Fibroblast of lung (primary cell): Measurements from ENCODE around the gene UPF3A.

ENCODE experiments used
- EZH2 ChIP-seq: IDR thresholded peaks from 2 replicates; pipeline ENCODE4 v1.5.1; 2012; ENCODE audit warnings: low read length, control low read depth, mild to moderate bottlenecking; ENCODE audit errors: missing control alignments
- TF ChIP-seq, protein P1 (sequence below), 2 donors: IDR thresholded peaks in 1 of 2; conservative IDR thresholded peaks in 1 of 2; 1 replicate in 1 of 2; 2 replicates in 1 of 2; pipeline ENCODE4 v1.5.1; 2011 to 2012; ENCODE audit warnings: low read length in 2 of 2, control low read depth in 1 of 2, inconsistent platforms in 1 of 2, low read depth in 1 of 2, mild to moderate bottlenecking in 1 of 2

DNA sequence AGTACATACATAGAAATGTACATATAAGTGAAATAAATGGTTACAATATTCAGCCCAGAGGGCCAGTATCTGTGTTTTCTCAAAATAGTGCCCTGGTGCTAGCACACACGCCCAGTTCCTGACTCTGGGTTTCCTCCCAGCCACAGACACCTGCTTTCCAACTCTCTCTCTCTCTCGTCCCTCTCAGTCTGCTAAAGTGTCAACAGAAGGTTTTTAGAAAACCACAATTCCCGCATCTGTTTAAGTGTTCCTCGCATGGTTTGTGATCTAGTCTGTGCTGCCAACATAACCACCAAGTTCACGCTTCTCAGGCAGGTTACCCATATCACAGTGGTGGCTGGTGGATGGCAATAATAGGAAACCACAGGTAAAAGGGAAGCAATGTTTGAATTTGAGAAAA, 17.8 kb upstream of the UPF3A start:
- TF ChIP-seq, protein P1, sequence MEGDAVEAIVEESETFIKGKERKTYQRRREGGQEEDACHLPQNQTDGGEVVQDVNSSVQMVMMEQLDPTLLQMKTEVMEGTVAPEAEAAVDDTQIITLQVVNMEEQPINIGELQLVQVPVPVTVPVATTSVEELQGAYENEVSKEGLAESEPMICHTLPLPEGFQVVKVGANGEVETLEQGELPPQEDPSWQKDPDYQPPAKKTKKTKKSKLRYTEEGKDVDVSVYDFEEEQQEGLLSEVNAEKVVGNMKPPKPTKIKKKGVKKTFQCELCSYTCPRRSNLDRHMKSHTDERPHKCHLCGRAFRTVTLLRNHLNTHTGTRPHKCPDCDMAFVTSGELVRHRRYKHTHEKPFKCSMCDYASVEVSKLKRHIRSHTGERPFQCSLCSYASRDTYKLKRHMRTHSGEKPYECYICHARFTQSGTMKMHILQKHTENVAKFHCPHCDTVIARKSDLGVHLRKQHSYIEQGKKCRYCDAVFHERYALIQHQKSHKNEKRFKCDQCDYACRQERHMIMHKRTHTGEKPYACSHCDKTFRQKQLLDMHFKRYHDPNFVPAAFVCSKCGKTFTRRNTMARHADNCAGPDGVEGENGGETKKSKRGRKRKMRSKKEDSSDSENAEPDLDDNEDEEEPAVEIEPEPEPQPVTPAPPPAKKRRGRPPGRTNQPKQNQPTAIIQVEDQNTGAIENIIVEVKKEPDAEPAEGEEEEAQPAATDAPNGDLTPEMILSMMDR (conservative IDR thresholded peaks at IDR 0.05 in 1 of 2, IDR thresholded peaks at IDR 0.05 in 1 of 2; ENCODE audit: low read depth in 1 of 2, low read length in 2 of 2) = no peak
- TF ChIP-seq EZH2 = no peak
